Measurements from ENCODE around the gene KLK10. TPM values are rescaled to one million over a fixed set of nuclear protein-coding genes. Genes with fewer than 3 reads are reported as not detected.
"Not testable (repeated sequence)": the region's sequence is repeated elsewhere in the genome, so short reads cannot be mapped to it uniquely, and the experiment has no call there.

KLK10 gene
- total and polyA plus RNA-seq, 9 donors, result 0.06 to 0.57 (median 0.15) TPM; not detected in 2

DNA sequence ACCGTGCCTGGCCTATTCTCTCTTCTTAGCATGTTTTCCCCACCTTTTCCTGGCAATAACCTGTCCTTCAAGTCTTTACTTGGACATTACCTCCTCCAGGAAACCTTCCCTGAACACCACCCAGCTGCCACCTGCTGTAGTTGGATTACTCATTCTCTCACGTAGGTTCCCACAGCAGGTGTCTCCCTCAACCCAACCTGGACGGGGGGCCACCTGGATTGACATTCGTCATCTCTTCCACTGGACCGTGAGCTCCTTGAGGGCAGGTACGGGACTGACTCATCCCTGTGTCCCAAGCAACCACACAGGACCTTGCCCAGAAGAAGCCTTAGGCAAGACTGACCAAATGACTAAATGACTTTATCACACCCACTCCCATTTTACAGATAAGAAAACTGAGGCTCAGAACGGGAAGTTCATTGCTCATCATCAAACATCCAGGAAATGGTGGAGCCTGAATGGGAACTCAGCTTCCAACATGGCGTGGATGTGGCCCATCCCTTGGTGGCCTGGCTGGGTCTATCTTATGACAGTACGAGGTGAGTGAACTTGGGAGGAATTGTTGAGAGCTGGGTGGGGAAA is 46.6 kb downstream of the KLK10 start:
- 78% methylated on average over 8 of the region's 9 CpGs for WGBS (ENCODE audit: insufficient coverage)
- Histone ChIP-seq H3K36me3 (ENCODE audit: control insufficient read depth, insufficient read depth, low read length) (no peaks in the 10 kb centered on the region), H3K27ac (ENCODE audit: low read length) (no peak overlapping the region), H3K9me3 (replicated peaks; ENCODE audit: control insufficient read depth, low read depth, low read length) (no peaks in the 10 kb centered on the region), H3K4me3 (ENCODE audit: low read length) (no peak overlapping the region), H3K4me1 (ENCODE audit: control insufficient read depth, insufficient read depth, low read length) (no peaks in the 10 kb centered on the region), H3K27me3 (ENCODE audit: control insufficient read depth, insufficient read depth, low read length) (no peaks in the 10 kb centered on the region)
- no peak for DNase-seq

DNA sequence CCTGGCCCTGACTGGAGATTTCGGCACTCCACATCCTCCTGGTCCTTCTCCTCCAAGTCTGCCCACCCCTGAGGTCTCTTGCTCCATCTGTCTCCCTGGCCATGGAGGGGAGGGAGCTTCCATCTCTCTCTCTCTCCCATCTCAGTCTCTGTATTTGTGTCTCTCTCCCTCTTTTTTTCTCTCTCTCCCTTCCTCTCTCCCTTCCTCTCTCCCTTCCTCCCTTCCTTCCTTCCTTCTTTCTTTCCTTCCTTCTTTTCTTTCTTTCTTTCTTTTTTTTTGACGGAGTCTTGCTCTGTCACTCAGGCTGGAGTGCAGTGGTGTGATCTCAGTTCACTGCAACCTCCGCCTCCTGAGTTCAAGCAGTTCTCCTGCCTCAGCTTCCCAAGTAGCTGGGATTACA is 49.7 kb downstream of the KLK10 start:
- 82% methylated on average over 2 of the region's 3 CpGs for WGBS (ENCODE audit: insufficient coverage)
- not testable (repeated sequence) for DNase-seq; H3K4me3 ChIP-seq (ENCODE audit: low read length); H3K27me3 ChIP-seq (ENCODE audit: control insufficient read depth, insufficient read depth, low read length); H3K27ac ChIP-seq (ENCODE audit: low read length); H3K36me3 ChIP-seq (ENCODE audit: control insufficient read depth, insufficient read depth, low read length); H3K4me1 ChIP-seq (ENCODE audit: control insufficient read depth, insufficient read depth, low read length); H3K9me3 ChIP-seq (replicated peaks; ENCODE audit: control insufficient read depth, low read depth, low read length)

DNA sequence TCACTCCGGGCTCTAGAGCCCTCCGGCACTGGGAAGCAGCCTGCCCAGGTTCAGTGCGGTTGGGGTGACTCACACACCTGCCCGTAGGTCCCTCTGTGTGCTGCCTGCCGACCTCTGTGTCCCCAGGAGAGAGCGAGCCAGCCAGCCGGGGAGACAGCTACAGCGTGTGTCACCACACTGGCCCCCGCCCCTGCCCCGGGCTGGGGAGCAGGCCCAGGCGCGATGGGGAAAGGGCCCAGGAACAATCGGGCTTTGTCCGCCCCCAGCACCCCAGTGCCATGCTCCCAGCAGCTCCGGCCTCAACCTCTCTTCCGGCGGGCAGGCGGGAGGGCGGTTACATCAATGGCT is 50.1 kb downstream of the KLK10 start, which contains the start of gene KLK6:
Gene KLK6 (minus strand): TSS at position 179 of the 348 bp plus-strand sequence. CDS start 1,487 bp downstream, outside the sequence.
- Histone ChIP-seq H3K36me3 (ENCODE audit: control insufficient read depth, insufficient read depth, low read length) (no peaks in the 10 kb centered on the region), H3K4me1 (ENCODE audit: control insufficient read depth, insufficient read depth, low read length) (no peaks in the 10 kb centered on the region), H3K4me3 (ENCODE audit: low read length) (no peak within 1 kb of the TSS), H3K27me3 (ENCODE audit: control insufficient read depth, insufficient read depth, low read length) (no peaks in the 10 kb centered on the region), H3K27ac (ENCODE audit: low read length) (no peak within 1 kb of the TSS), H3K9me3 (replicated peaks; ENCODE audit: control insufficient read depth, low read depth, low read length) (no peaks in the 10 kb centered on the region)
- DNase-seq, result no peak
- 69% methylated on average over 19 of the region's 19 CpGs for WGBS (ENCODE audit: insufficient coverage)

DNA sequence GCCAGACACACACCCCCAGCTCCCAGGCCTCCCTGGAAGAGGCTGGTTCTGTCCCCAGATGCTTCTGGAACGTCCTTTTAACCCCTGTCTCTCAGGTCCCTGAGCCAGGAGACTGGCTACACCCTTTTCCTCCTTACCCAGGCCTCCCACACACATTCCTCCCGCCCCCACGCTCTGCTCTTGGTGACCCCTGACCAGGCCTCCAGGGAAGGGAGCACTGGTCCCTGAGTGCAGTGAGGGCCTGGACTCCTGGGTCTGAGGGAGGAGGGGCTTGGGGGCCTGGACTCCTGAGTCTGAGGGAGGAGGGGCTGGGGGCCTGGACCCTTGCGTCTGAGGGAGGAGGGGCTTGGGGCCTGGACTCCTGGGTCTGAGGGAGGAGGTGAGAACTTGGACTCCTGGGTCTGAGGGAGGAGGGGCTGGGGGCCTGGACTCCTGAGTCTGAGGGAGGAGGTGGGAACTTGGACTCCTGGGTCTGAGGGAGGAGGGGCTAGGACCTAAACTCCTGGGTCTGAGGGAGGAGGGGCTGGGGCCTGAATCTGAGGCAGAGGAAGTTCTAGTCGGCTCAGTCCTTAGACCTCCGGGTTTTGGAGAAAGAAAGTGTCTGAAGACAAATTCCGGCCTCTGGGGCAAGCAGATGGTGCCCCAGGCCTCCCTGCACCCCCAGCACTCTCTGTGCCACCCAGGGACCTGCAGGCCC is 50.6 kb downstream of the KLK10 start:
- H3K4me1 ChIP-seq (ENCODE audit: control insufficient read depth, insufficient read depth, low read length), result no peaks in the 10 kb centered on the region
- no peak for DNase-seq
- H3K36me3 ChIP-seq (ENCODE audit: control insufficient read depth, insufficient read depth, low read length), result no peaks in the 10 kb centered on the region
- H3K27me3 ChIP-seq (ENCODE audit: control insufficient read depth, insufficient read depth, low read length), result no peaks in the 10 kb centered on the region
- H3K9me3 ChIP-seq (replicated peaks; ENCODE audit: control insufficient read depth, low read depth, low read length), result no peaks in the 10 kb centered on the region
- WGBS (ENCODE audit: insufficient coverage), result 33% methylated on average over 5 of the region's 7 CpGs
- no peak overlapping the region for H3K4me3 ChIP-seq (ENCODE audit: low read length)
- H3K27ac ChIP-seq (ENCODE audit: low read length), result no peak overlapping the region

DNA sequence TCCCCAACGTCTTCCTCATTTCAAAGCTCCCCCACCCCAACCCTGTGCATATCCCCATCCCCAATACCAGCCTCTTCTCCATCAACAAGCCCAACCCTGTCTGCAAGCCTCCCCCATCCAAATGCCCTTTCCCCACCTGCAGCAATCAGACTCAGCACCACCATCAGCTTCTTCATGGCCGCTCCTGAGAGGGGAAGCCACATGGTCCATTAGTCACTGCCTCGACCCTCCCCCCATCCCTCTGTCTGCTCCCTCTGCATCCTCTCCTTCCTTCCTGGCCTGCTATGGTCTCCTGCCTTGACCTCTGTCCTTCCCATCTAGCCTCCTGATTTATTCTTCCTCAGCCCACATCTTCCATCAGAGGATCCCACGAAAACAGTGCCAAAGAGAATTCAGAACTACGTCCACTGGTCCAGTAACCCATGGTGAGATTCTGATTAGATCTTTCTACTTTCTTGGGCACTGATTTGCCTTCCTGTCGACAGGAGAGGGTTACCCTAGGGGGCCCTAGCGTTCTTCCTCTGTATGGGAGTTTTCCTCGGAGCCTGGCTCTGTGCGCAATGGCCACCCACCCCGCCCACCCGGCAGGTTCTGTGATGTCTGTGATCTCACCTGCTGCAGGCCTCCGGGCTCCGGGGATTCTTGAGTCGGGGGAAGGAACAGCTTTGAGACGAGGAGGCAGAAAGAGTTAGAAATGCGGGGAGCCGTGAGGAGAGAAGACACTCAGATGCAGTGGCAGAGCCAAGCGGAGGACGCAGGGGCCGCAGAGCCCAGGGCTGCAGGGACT is 51.4 kb downstream of the KLK10 start:
- Histone ChIP-seq H3K27me3 (ENCODE audit: control insufficient read depth, insufficient read depth, low read length) (no peaks in the 10 kb centered on the region), H3K4me3 (ENCODE audit: low read length) (no peak overlapping the region), H3K36me3 (ENCODE audit: control insufficient read depth, insufficient read depth, low read length) (no peaks in the 10 kb centered on the region), H3K9me3 (replicated peaks; ENCODE audit: control insufficient read depth, low read depth, low read length) (no peaks in the 10 kb centered on the region), H3K4me1 (ENCODE audit: control insufficient read depth, insufficient read depth, low read length) (no peaks in the 10 kb centered on the region), H3K27ac (ENCODE audit: low read length) (no peak overlapping the region)
- WGBS (ENCODE audit: insufficient coverage), result 25% methylated on average over 13 of the region's 20 CpGs
- no peak for DNase-seq

- Histone ChIP-seq H3K9me3 (replicated peaks; ENCODE audit: control insufficient read depth, low read depth, low read length) (no peaks in the 10 kb centered on the region), H3K4me3 (ENCODE audit: low read length) (no peak overlapping the region), H3K4me1 (ENCODE audit: control insufficient read depth, insufficient read depth, low read length) (no peaks in the 10 kb centered on the region), H3K27ac (ENCODE audit: low read length) (no peak overlapping the region), H3K36me3 (ENCODE audit: control insufficient read depth, insufficient read depth, low read length) (no peaks in the 10 kb centered on the region), H3K27me3 (ENCODE audit: control insufficient read depth, insufficient read depth, low read length) (no peaks in the 10 kb centered on the region)
- DNase-seq, result no peak
- WGBS (ENCODE audit: insufficient coverage), result no CpG with 5 or more reads among the region's 3 CpGs
Measured at GRCh38 chr19:50964266-50964665, 55.2 kb downstream of the KLK10 start.

- no peaks in the 10 kb centered on the region for H3K9me3 ChIP-seq (replicated peaks; ENCODE audit: control insufficient read depth, low read depth, low read length)
Measured at GRCh38 chr19:50963381-50963780, 56.1 kb downstream of the KLK10 start.

More at GRCh38 chr19:50963381-50963780, 56.1 kb downstream of the KLK10 start:
- no peaks in the 10 kb centered on the region for H3K4me1 ChIP-seq (ENCODE audit: control insufficient read depth, insufficient read depth, low read length)
- no peak overlapping the region for H3K27ac ChIP-seq (ENCODE audit: low read length)
- DNase-seq, result no peak
- WGBS (ENCODE audit: insufficient coverage), result 70% methylated on average over 4 of the region's 6 CpGs
- no peak overlapping the region for H3K4me3 ChIP-seq (ENCODE audit: low read length)
- H3K36me3 ChIP-seq (ENCODE audit: control insufficient read depth, insufficient read depth, low read length), result no peaks in the 10 kb centered on the region
- H3K27me3 ChIP-seq (ENCODE audit: control insufficient read depth, insufficient read depth, low read length), result no peaks in the 10 kb centered on the region

Other genes with a start within 250 kb of the KLK10 start
- gene GPR32, start 249.2 kb downstream of the KLK10 start, total RNA-seq, result not detected
- gene GPR32, start 249.2 kb downstream of the KLK10 start, polyA plus RNA-seq (ENCODE audit: insufficient read depth in 1 of 8, insufficient read length in 8 of 8, low replicate concordance in 1 of 8), result not detected
- gene ACP4, start 229.3 kb downstream of the KLK10 start, total RNA-seq, result not detected
- gene ACP4, start 229.3 kb downstream of the KLK10 start, polyA plus RNA-seq (ENCODE audit: insufficient read depth in 1 of 8, insufficient read length in 8 of 8, low replicate concordance in 1 of 8), result under 1 TPM in 3 of 8 donors, not detected in 5; 0.15 to 0.16 (median 0.15) TPM
- gene KLK1, start 195.9 kb downstream of the KLK10 start, total RNA-seq, result not detected
- gene KLK1, start 195.9 kb downstream of the KLK10 start, polyA plus RNA-seq (ENCODE audit: insufficient read depth in 1 of 8, insufficient read length in 8 of 8, low replicate concordance in 1 of 8), result under 1 TPM; 0.15 to 0.54 (median 0.28) TPM
- gene KLK15, start 186.1 kb downstream of the KLK10 start, total RNA-seq, result not detected
- gene KLK15, start 186.1 kb downstream of the KLK10 start, polyA plus RNA-seq (ENCODE audit: insufficient read depth in 1 of 8, insufficient read length in 8 of 8, low replicate concordance in 1 of 8), result under 1 TPM in 1 of 8 donors, not detected in 7; 0.17 TPM
- not detected for gene KLK3, start 164.8 kb downstream of the KLK10 start, total RNA-seq
- gene KLK3, start 164.8 kb downstream of the KLK10 start, polyA plus RNA-seq (ENCODE audit: insufficient read depth in 1 of 8, insufficient read length in 8 of 8, low replicate concordance in 1 of 8), result not detected
- not detected for gene KLK2, start 146.3 kb downstream of the KLK10 start, total RNA-seq
- under 1 TPM in 1 of 8 donors, not detected in 7; 0.30 TPM for gene KLK2, start 146.3 kb downstream of the KLK10 start, polyA plus RNA-seq (ENCODE audit: insufficient read depth in 1 of 8, insufficient read length in 8 of 8, low replicate concordance in 1 of 8)
- gene KLK4, start 108.3 kb downstream of the KLK10 start, total RNA-seq, result not detected
- gene KLK4, start 108.3 kb downstream of the KLK10 start, polyA plus RNA-seq (ENCODE audit: insufficient read depth in 1 of 8, insufficient read length in 8 of 8, low replicate concordance in 1 of 8), result not detected
- not detected for gene KLK5, start 66.7 kb downstream of the KLK10 start, total RNA-seq
- under 1 TPM in 1 of 8 donors, not detected in 7; 0.34 TPM for gene KLK5, start 66.7 kb downstream of the KLK10 start, polyA plus RNA-seq (ENCODE audit: insufficient read depth in 1 of 8, insufficient read length in 8 of 8, low replicate concordance in 1 of 8)
- gene KLK6, start 50.1 kb downstream of the KLK10 start, total RNA-seq, result 0.09 TPM
- gene KLK6, start 50.1 kb downstream of the KLK10 start, polyA plus RNA-seq (ENCODE audit: insufficient read depth in 1 of 8, insufficient read length in 8 of 8, low replicate concordance in 1 of 8), result under 1 TPM in 5 of 8 donors, not detected in 3; 0.12 to 0.62 (median 0.23) TPM
- not detected for gene KLK7, start 35.8 kb downstream of the KLK10 start, total RNA-seq
- under 1 TPM in 4 of 8 donors, not detected in 4; 0.05 to 0.30 (median 0.17) TPM for gene KLK7, start 35.8 kb downstream of the KLK10 start, polyA plus RNA-seq (ENCODE audit: insufficient read depth in 1 of 8, insufficient read length in 8 of 8, low replicate concordance in 1 of 8)
- gene KLK8, start 18.1 kb downstream of the KLK10 start, total RNA-seq, result not detected
- 1 to 10 TPM in 1 of 8 donors, not detected in 7; 1.0 TPM for gene KLK8, start 18.1 kb downstream of the KLK10 start, polyA plus RNA-seq (ENCODE audit: insufficient read depth in 1 of 8, insufficient read length in 8 of 8, low replicate concordance in 1 of 8)
- not detected for gene KLK11, start 6.9 kb upstream of the KLK10 start, total RNA-seq
- gene KLK11, start 6.9 kb upstream of the KLK10 start, polyA plus RNA-seq (ENCODE audit: insufficient read depth in 1 of 8, insufficient read length in 8 of 8, low replicate concordance in 1 of 8), result 1 to 10 TPM in 1 of 8 donors, under 1 TPM in 2, not detected in 5; 0.34 to 2.1 (median 0.45) TPM
- gene KLK12, start 15.3 kb upstream of the KLK10 start, total RNA-seq, result not detected
- gene KLK12, start 15.3 kb upstream of the KLK10 start, polyA plus RNA-seq (ENCODE audit: insufficient read depth in 1 of 8, insufficient read length in 8 of 8, low replicate concordance in 1 of 8), result not detected
- not detected for gene KLK13, start 45.4 kb upstream of the KLK10 start, total RNA-seq
- gene KLK13, start 45.4 kb upstream of the KLK10 start, polyA plus RNA-seq (ENCODE audit: insufficient read depth in 1 of 8, insufficient read length in 8 of 8, low replicate concordance in 1 of 8), result under 1 TPM in 1 of 8 donors, not detected in 7; 0.21 TPM
- gene KLK14, start 63.2 kb upstream of the KLK10 start, total RNA-seq, result not detected
- under 1 TPM in 5 of 8 donors, not detected in 3; 0.28 to 0.52 (median 0.34) TPM for gene KLK14, start 63.2 kb upstream of the KLK10 start, polyA plus RNA-seq (ENCODE audit: insufficient read depth in 1 of 8, insufficient read length in 8 of 8, low replicate concordance in 1 of 8)
- gene CTU1, start 88.7 kb upstream of the KLK10 start, total RNA-seq, result 4.8 TPM
- 1 to 10 TPM; 2.7 to 4.3 (median 3.3) TPM for gene CTU1, start 88.7 kb upstream of the KLK10 start, polyA plus RNA-seq (ENCODE audit: insufficient read depth in 1 of 8, insufficient read length in 8 of 8, low replicate concordance in 1 of 8)
- gene SIGLEC9, start 105.2 kb upstream of the KLK10 start, total RNA-seq, result 0.53 TPM
- gene SIGLEC9, start 105.2 kb upstream of the KLK10 start, polyA plus RNA-seq (ENCODE audit: insufficient read depth in 1 of 8, insufficient read length in 8 of 8, low replicate concordance in 1 of 8), result 1 to 10 TPM in 5 of 8 donors, under 1 TPM in 3; 0.54 to 1.4 (median 1.1) TPM
- gene SIGLEC7, start 122.6 kb upstream of the KLK10 start, total RNA-seq, result 0.40 TPM
- gene SIGLEC7, start 122.6 kb upstream of the KLK10 start, polyA plus RNA-seq (ENCODE audit: insufficient read depth in 1 of 8, insufficient read length in 8 of 8, low replicate concordance in 1 of 8), result 1 to 10 TPM in 1 of 8 donors, under 1 TPM in 7; 0.41 to 1.1 (median 0.63) TPM
- 2.3 TPM for gene CD33, start 205.4 kb upstream of the KLK10 start, total RNA-seq
- gene CD33, start 205.4 kb upstream of the KLK10 start, polyA plus RNA-seq (ENCODE audit: insufficient read depth in 1 of 8, insufficient read length in 8 of 8, low replicate concordance in 1 of 8), result 1 to 10 TPM; 2.2 to 3.9 (median 2.8) TPM
- not detected for gene SIGLECL1, start 231.4 kb upstream of the KLK10 start, total RNA-seq
- gene SIGLECL1, start 231.4 kb upstream of the KLK10 start, polyA plus RNA-seq (ENCODE audit: insufficient read depth in 1 of 8, insufficient read length in 8 of 8, low replicate concordance in 1 of 8), result not detected

Measured in muscle of leg (tissue), 11 donors.